ENCODE measurements around the gene ADGRA1.
A peak's percentile ranks its signal among the peaks of the same experiment; 100 is the strongest.
"Not testable (repeated sequence)": the region's sequence is repeated elsewhere in the genome, so short reads cannot be mapped to it uniquely, and the experiment has no call there.

ADGRA1 gene

DNA sequence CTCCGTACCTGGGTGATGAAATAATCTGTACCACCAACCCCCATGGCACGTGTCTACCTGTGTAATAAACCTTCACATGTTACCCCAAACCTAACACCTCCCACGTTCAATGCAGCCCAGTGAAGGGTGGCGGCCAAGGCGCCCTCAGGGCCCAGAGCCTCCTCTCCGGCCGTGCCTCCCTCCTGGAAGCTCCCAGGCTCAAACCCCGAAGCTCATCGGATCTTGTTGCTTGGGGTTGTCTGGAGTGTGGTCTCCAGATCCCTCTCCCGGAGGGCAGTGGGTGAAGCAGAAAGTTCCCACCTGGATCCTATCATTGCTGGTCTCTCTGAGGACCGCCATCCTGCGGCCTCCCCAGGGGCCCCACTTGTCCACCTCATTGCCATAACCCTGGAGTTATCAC is 62.9 kb downstream of the ADGRA1 start:
- DNase-seq, result no peak

DNA sequence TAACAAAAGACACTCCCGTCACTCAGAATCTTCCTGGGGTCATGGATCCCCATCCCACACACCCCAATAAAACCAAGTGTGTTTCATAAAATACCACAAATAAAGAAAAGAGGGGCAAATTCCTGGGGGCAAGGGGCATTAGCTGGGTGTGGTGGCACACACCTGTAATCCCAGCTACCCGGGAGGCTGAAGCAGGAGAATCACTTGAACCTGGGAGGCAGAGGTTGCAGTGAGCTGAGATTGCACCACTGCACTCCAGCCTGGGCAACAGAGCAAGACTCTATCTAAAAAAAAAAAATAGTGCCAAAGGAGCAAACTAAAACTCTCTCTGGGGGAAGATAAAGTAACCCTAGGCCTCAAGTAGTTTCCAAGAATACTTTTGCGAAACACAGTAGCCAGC is 63.3 kb downstream of the ADGRA1 start:
- not testable (repeated sequence) for DNase-seq

DNA sequence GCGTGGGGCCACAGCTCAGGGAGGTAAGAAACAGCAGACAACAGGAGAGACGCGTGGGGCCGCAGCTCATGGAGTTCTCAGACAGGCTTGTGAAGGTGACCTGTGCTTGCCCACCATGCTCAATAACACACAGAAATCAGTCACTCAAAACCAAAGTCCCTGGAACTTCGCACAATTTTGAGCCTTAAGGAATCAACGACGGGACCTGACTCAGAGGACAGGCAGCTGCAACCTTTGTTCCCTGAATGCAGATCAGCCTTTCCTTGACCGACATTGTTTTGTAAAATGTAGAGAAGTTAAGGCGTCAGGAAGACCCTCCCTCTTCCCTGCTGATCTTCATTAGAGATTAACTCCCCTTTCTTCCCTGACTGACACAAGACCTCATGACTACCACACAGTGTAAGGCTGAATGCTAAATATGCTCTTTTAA is 63.8 kb downstream of the ADGRA1 start:
- DNase-seq, result no peak

DNA sequence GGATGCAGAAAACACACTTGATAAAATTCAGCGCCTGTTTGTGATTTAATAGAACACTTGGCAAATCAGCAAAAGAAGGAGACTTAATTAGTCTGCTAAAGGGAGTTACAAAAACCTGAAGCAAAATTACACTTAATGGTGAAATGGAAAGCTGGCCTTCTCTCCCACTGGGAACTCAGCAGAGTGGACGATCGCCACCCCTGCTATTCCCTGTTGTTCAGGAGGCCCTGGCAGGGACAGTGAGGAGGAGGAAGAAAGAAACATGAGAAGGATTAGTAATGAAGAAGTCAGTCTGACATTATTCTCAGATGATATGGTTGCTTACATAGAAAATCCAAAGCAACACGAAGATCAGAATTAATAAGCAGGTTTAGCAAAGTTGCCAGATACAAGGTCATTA is 66.7 kb downstream of the ADGRA1 start:
- no peak for DNase-seq

DNA sequence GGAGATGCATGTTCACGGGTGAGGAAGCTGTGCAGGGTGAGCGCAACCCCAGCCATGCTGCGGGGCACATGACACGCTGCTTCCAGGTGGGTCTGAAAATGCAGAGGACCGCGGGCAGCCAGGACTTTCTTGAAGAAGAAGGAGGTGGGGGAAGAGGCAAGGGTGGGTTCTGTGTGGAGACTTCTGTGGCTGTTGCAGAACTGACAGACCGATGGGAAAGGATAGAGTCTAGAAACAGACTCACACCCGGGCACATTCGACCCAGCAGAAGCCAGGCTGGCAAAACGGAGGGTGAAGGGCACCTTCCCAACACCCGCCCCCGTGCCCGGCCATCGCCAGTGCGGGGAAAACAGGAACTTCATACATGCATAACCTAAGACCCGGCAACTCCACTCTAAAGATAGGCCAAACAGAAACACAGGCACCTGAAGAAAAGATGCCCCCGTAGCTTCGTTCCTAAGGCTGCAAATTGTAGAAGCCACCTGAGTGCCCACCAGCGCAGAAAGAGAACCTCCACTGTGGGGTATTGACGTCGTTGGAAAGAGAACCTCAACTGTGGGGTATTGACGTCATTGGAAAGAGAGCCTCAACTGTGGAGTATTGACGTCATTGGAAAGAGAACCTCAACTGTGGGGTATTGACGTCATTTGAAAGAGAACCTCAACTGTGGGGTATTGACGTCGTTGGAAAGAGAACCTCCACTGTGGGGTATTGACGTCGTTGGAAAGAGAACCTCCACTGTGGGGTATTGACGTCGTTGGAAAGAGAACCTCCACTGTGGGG is 67.5 kb downstream of the ADGRA1 start:
- DNase-seq, result no peak

DNA sequence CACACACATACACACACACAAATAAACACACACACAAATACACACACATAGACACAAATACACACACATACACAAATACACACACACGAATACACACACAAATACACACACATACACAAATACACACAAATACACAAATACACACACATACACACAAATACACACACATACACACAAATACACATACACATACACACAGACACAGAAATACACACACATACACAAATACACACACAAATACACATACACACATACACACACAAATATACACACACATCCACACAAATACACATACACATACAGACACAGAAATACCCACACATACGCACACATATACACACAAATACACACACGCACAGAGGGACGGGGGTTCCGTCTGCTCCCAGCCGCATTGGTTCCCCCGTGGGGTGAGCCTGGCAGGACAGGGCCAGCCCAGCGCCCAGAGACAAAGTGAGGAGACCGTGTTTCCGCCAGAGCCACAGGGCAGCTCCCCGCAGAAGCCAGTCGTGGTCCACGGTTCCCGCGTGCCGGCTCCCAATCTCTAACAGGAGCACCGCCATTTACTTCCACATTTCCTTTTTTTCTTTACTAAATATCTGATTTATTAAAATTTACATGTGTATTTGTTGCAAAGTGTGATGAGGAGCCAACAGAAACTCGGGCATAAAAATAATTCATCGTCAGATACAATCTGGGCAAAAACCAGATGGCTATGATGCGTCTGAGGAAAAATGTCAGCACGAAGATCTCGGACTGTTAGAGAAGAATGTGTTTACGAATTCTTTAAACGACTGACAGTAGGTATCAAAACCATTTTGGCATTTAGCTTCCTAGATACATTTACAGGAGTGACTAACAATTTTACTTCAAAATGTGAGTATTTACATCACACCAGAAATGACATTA is 69.2 kb downstream of the ADGRA1 start:
- no peak for DNase-seq

DNA sequence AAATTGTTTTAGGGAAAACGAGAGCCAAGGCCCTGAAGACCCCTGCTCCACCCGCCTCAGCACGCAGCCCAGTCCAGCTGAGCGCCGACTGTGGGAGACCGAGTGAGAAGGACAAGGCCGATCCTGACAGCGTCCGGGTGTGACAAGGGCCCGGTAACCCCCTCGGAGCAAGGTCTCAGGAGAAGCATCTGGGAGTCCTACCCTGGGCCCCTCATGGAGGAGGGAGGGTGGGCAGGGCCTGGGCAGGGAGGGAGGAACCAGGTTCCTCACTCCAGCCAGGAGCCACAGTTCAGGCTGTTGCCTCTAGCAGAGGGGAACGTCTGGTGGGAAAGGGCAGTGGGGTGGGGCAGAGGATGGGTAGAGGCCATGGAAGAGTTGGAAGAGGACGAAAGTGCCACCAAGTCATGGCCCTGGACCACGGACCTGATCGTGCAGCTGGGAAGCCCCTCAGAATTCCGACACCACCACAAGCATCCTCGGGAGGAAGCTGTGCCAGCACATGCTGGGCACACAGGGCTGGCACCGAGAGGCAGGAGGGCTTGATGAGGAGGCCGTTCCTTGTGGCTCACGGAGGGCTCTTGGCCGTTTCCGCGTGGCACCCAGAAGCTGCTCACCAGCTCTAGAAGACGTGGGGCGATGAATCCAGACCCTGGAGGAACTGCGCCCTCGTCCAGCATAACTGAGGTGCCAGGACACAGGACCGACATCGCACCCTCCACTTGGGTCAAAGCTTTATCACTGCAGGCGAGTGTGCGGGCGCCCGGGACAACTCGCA is 70.1 kb downstream of the ADGRA1 start:
- no peak for DNase-seq

DNA sequence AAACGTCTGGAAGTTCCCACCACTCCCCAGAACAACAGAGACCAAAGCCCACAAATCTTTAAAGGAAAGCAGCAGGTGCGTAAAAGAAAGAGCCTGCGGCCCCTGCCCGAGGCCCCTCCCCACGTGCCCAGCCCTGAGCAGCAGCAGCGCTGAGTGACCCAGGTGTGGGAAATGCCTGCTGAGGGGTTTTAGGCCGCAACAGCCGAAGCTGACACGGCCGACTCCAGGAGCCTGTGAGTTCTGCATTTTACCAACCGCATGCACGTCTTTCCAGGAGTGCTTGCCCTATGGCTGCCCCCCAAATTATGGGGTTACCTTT is 70.7 kb downstream of the ADGRA1 start:
- DNase-seq, result no peak

DNA sequence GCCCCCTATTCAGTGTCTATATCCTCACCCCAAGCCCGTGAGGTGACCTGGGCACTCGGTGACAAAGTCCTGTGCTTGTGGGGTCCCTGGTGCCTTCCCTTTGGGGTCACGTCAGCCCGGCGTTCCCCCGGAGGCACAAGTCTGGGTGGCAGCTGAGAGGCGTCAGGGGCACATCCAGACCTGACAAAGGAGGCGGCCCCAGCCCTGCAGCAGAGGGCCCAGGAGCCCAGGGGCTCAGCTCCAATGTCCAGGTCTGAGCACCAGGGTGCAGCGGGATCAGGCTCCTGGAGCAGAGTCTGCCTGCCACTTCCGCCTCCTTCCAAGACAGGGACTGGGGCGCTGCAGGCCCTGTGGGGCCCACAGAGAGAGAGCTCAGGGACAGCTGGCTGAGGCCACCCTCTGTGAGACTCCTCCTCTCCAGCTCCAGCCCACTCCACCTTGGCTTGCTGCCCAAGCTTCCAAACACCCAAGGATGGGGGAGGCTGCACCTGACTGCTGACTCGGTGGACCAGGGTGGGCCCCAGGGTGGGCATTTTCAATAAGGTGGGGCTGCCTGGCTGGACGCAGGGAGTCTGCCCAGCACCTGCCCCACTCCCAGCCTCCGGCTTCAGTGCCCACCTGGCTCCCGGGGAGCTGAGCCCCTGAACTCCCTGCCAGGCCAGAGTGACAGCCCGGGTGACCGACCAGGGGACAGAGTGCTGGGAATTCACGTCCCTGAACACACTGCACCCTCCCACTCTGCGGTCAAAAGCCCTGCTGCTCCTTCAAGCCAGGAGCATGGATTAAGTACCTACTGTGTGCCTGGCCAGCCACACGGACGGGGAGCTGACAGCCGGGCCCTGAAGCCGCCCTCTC is 71.3 kb downstream of the ADGRA1 start:
- DNase-seq, result peak; percentile 14

DNA sequence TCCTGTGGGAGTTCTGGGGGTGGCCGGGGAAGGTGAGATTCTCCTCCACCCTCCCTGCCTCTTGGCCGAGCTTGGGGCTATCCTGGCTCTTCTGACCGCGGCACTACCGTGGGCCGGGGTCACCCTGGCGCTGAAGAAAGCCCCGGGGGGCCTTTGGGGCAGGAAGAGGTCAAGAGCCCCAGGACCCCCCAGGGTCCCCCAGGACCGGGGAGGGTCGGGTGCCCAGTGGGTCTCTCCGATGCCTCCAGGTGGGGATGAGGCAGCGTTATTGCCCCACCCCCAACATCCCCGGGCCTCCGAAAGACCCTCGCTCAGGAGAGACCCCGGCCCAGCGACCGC is 71.9 kb downstream of the ADGRA1 start:
- no peak for DNase-seq

DNA sequence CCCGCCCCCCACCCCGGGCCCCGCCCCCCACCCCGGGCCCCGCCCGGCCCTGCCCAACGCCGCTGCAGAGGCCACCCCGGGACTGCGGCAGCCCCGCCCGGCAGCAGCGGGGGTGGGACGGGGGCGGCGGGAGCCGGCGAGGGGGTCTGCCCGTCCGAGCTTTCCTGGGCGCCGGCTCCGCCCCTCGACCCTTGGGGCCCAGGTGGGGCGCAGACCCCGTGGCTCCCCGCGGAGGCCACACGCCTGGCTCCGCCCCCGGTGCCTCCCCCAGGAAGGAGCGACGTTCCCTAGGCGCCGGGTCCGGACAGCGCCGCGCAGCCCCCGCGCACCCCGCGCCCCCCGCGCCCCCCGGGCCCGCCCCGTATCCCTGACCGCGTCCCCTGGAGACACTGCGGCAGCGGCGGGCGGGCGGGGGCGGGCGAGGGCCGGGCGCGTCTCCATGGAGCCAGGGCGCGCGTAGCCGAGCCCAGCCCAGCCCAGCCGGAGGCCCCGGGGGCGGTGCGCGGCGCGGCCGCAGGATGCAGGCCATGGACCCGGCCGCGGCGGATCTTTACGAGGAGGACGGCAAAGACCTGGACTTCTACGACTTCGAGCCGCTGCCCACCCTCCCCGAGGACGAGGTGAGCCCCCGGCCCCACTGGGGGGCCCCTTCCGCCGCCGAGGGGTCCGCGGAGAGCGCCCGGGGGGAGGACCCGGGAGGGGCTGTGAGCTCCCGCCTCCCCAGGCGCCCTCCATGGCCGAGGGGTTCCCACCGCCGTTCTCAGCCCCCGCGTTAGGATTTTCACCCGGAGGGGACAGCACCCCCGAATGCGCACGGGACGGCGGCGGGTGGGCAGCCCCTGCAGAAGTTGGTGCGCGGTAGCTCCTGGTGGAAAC is 72.5 kb downstream of the ADGRA1 start, which contains the start of gene KNDC1:
KNDC1 (plus strand) TSS at position 270 of the 876 bp plus-strand sequence; CDS start at position 519, 249 bp downstream.
- DNase-seq, result no peak

DNA sequence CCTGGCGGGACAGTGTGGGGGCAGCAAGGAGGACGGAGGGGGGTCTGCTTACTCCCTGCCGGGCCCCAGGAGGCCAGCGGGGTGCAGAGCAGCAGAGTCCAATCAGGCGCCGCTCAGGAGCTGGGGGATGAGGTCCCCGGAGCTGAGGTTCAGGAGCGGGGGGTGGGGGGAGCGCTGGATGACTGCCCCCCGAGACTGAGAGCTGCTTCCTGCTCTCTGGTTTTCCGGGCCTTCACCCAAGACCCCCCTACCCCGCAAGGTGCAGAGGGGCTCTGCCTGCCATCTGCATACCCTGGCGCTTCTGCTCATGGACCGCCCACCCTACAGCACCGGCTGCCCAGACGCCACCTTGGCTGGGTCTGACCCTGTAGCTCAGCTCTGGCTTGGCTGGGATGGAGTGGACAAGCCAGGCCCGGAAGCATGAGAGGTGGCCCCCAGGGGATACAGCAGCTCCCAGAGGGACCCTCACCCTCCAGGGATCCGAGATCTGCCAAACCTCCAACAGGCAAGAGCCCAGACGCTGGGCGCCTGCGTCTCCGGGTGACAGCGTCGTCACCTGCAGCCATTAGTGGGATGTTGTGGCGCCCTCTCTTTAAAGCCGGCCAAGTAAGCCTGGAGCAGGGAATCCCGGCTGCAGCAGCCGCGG is 73.2 kb downstream of the ADGRA1 start:
- DNase-seq, result no peak

DNA sequence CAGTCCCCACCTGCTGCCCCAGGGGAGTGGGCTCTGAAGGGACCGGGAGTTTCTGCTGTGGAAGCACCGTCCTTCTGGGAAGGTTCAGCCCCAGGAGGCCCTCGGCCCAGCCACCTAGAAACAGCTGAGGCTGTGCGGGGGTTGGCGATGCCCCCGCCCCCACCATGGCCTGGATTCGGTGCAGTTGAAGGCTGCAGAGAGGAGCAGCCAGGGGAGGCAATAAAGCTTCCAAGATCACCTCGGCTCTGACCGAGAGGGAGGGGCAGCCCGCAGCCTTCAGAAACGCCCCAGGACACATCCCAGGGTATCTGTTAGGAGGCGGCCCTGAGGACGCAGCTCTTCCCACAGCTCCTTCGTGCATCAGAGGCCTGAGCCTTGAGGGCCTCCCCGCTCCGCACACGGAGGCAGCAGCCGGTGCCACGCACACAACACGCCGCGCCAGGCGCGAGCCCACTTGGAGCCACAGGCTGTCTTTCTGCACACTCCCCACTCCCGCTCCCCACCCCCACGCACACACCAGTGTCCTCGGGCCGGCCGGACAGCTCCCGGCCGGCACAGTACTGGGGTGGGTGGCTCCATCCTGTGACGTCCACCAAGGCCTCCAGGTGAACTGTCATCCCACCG is 73.9 kb downstream of the ADGRA1 start:
- no peak for DNase-seq

DNA sequence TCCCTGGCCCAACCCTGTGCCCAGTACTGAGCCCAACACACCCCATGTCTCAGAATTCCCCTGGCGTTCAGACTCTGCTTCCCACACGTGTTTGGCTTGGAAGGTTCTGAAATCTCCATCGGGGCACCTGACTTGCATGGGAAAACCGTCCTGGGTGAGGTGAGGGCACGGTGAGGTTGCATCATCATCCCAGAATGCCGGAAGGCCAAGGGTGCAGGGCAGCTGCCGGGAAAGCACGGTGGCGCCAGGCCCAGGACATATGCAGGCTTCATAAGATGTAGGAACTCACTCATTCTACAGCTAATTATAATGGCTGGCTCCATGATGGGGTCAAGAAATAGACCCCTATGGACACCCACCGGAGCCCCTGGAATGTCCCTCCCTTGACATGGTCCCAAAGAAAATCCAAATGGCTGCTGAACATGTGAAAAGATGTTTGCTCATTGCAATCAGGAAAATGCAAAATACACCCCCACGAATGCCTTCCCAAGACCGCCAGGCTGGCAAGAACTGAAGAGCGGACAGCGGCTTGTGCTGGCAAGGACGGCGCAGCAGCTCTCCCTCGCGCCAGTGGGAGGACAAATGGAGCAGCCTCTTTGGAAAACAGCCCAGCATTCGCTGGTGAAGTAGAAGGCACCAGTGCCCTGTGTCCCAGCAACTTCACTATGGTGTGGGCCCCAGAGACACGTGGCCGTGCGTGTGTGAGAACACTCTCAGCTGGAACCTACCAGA is 74.6 kb downstream of the ADGRA1 start:
- DNase-seq, result no peak

DNA sequence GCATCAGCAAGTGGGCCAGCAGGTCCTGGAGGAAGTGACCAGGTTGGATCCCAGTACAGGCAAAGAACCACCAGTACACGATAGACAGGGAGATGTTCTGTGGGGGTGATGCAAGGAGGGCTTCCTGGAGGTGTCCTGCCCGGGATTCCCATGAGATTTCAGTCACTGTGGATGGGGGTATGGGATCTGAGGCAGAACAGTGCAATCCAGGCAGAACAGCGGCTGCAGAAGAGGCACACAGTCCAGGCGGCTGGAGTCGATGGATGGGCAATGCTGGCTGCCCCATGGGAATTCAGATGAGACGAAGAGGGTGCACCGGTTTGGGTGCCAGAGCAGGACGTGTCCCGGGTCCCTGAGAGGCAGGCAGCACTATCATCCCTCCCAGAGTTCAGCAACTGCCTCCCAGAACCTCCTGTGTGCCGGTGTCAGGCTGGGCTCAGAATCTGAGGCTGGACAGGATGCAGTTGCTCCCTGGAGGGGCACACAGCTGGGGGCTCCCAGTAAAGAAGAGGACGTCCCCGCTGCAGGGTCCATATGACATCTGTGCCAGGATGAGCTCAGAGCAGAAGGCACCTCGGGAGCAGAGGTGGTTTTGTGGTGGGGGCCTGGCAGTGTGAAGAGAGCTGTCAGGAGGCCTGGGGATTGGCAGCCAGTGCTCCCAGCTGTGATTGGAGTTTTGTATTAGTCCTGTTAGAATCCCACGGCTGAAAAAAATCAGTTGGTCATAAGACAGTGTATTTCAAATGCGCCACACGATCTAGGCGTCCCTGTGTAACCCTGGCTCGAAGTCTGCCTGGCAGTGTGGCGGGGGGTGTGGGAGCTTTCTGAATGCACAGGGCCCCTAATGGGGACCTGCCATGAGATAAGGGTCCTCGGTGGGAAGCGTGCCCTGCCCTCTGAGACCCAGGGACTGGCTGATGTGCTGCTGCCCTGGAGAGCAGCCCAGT is 75.5 kb downstream of the ADGRA1 start:
- no peak for DNase-seq

DNA sequence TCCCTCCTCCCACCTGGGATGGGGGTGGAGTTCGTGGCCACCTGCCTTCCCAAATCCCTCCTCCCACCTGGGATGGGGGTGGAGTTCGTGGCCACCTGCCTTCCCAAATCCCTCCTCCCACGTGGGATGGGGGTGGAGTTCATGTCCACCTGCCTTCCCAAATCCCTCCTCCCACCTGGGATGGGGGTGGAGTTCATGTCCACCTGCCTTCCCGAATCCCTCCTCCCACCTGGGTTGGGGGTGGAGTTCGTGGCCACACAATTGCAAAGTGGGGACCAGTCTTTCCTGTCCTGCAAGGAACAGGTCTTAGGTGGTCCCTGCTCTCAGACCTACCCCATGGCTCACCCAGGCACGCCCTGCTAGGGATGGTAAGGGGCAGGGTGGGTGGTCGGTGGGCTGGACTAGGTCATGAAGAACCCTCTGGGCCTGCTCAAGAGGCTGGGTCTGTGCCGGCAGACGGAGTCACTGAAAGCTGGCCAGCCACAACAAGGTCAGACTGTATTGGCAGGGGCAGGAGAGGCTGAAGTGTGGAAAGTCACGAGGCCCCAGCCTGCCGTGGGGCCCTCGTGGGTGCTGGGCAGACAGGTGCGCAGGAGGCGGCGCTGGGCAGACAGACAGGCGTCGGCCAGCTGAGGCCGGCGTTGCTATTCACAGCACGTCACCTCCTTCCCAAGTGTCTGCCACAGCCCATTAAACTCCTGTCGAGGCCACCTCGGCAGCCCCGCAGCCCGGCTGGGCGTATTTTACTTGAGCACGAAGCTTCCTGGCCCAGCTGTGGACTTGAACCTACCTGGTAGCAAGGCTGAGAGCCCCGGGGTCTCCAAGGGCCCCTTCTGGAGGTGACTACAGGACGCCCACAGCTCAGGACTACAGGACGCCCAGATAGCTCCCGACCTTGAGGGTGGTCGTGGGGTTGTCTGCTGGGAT is 76.4 kb downstream of the ADGRA1 start:
- no peak for DNase-seq

All from fibroblast of skin of scalp (primary cell).